GM06990 (cell line): ENCODE data around the gene ASCC3.

Source experiments
- DNase-seq: peaks from one replicate; pipeline ENCODE4 v3.0.0-alpha.2; 2011; ENCODE audit not compliant: insufficient read length; ENCODE audit errors: extremely low read depth
- H3K27me3 ChIP-seq: replicated peaks from 2 replicates; pipeline ENCODE4 v1.6.0; 2011; ENCODE audit warnings: low read length; ENCODE audit not compliant: control insufficient read depth, insufficient read depth
- H3K36me3 ChIP-seq: 2 replicates; pipeline ENCODE4 v1.5.1; 2011; ENCODE audit warnings: low read length; ENCODE audit not compliant: control insufficient read depth, insufficient read depth
- H3K4me3 ChIP-seq: replicated peaks from 2 replicates; pipeline ENCODE4 v1.5.1; 2011; ENCODE audit warnings: low read depth, mild to moderate bottlenecking, control low read depth, low read length
- CTCF ChIP-seq: IDR thresholded peaks from 2 replicates; pipeline ENCODE4 v1.5.1; 2011; ENCODE audit warnings: low read length, control low read depth, mild to moderate bottlenecking, inconsistent platforms; ENCODE audit not compliant: insufficient read depth, poor library complexity, severe bottlenecking

Gene ASCC3

GRCh38 chr6:100685747-100686146 is 195.4 kb downstream of the ASCC3 start:
- Histone ChIP-seq H3K36me3 (no peaks in the 10 kb centered on the region), H3K27me3 (no peaks in the 10 kb centered on the region), H3K4me3 (no peak overlapping the region)
- no peak for TF ChIP-seq CTCF
- no peak for DNase-seq

- no peak overlapping the region for H3K4me3 ChIP-seq
- no peak for TF ChIP-seq CTCF
- no peaks in the 10 kb centered on the region for H3K27me3 ChIP-seq
- DNase-seq = no peak
- no peaks in the 10 kb centered on the region; the same call in none of the 2 replicates for H3K36me3 ChIP-seq
Observed at GRCh38 chr6:100680163-100680562, 201.0 kb downstream of the ASCC3 start.

GRCh38 chr6:100678027-100678426 is 203.1 kb downstream of the ASCC3 start:
- Histone ChIP-seq H3K36me3 (no peaks in the 10 kb centered on the region; the same call in none of the 2 replicates), H3K4me3 (no peak overlapping the region), H3K27me3 (no peaks in the 10 kb centered on the region)
- DNase-seq = no peak
- no peak for TF ChIP-seq CTCF

- no peak for TF ChIP-seq CTCF
- DNase-seq = no peak
- H3K36me3 ChIP-seq = no peaks in the 10 kb centered on the region; the same call in none of the 2 replicates
- H3K4me3 ChIP-seq = no peak overlapping the region
- H3K27me3 ChIP-seq = no peaks in the 10 kb centered on the region
Observed at GRCh38 chr6:100677240-100677639, 203.9 kb downstream of the ASCC3 start.

GRCh38 chr6:100673641-100674040 is 207.5 kb downstream of the ASCC3 start:
- H3K4me3 ChIP-seq = no peak overlapping the region
- DNase-seq = no peak
- H3K27me3 ChIP-seq = no peaks in the 10 kb centered on the region
- no peaks in the 10 kb centered on the region; the same call in 1 of the 2 replicates for H3K36me3 ChIP-seq
- TF ChIP-seq CTCF = no peak

- no peak for TF ChIP-seq CTCF
- H3K36me3 ChIP-seq = no peaks in the 10 kb centered on the region; the same call in 1 of the 2 replicates
- H3K4me3 ChIP-seq = no peak overlapping the region
- no peak for DNase-seq
- no peaks in the 10 kb centered on the region for H3K27me3 ChIP-seq
Observed at GRCh38 chr6:100671740-100672139, 209.4 kb downstream of the ASCC3 start.
